GM18951 (cell line): Measurements from ENCODE around the gene PMP22.

Experiments
- POLR2A ChIP-seq: IDR thresholded peaks from 4 replicates; pipeline ENCODE4 v1.6.1; 2011; ENCODE audit warnings: mild to moderate bottlenecking; ENCODE audit not compliant: insufficient read length, insufficient read depth; ENCODE audit errors: extremely low read depth
- in situ Hi-C: fragments of 300-500 bp; cut with MboI; formaldehyde crosslinking; loops from one replicate; pipeline ENCODE4 v1.12.0; 2022; ENCODE audit warnings: low sequenced_read_pairs, mixed read lengths, inconsistent platforms; ENCODE audit not compliant: unreplicated experiment

PMP22 gene

GRCh38 chr17:15184872-15185624 lies 80.1 kb downstream of the PMP22 start:
- in situ Hi-C loops: no loop called here
- TF ChIP-seq POLR2A: no peak

GRCh38 chr17:15181816-15182215 lies 83.3 kb downstream of the PMP22 start:
- in situ Hi-C loops: no loop called here
- no peak for TF ChIP-seq POLR2A

- in situ Hi-C loops: no loop called here
- TF ChIP-seq POLR2A: no peak
Measured at GRCh38 chr17:15181333-15181732, 83.8 kb downstream of the PMP22 start.

- in situ Hi-C loops: no loop called here
- TF ChIP-seq POLR2A: no peak
Measured at GRCh38 chr17:15180121-15180561, 85.0 kb downstream of the PMP22 start.
